GM12878 (cell line): ENCODE results near the gene SPTBN1. TPM values are rescaled to one million over a fixed set of nuclear protein-coding genes. Genes with fewer than 3 reads are reported as not detected.
A peak's percentile ranks its signal among the peaks of the same experiment; 100 is the strongest.

Experiments
- ATAC-seq: fragments of 200-7000 bp; cut with Tn5 transposase; 3 replicates; pipeline ENCODE4 v1.9.1; 2020; ENCODE audit warnings: mild to moderate bottlenecking, moderate library complexity
- BruUV-seq: library from RNA; stranded (reverse); fragments of 400-500 nt; replicated peaks from 2 replicates; lab custom pipeline; 2021; lab: Mats Ljungman, UMichigan
- CTCF ChIA-PET: fragments of 300-600 bp; sonication (Branson Sonifier 250); formaldehyde crosslinking; extraction: SDS; loops from one replicate; lab custom pipeline; 2021; ENCODE audit warnings: inconsistent platforms; lab: Yijun Ruan, JAX
- POLR2A ChIA-PET: fragments of 350-600 bp; formaldehyde crosslinking; extraction: SDS; loops from one replicate; lab custom pipeline; 2021; ENCODE audit warnings: inconsistent platforms; lab: Charles Lee
- RAD21 ChIA-PET: fragments of 300-600 bp; sonication (Branson Sonifier 250); formaldehyde crosslinking; loops from one replicate; lab custom pipeline; 2023; ENCODE audit warnings: antibody characterized with exemption; ENCODE audit not compliant: unreplicated experiment; lab: Charles Lee
- SMC1A ChIA-PET: fragments of 300-600 bp; sonication (Branson Sonifier 250); formaldehyde crosslinking; loops from one replicate; lab custom pipeline; 2023; ENCODE audit not compliant: unreplicated experiment, uncharacterized antibody; lab: Charles Lee
- DNase-seq: peaks from one replicate; pipeline ENCODE4 v3.0.0-alpha.2; 2011; ENCODE audit warnings: low read depth, low spot score
- FAIRE-seq: peaks from 3 replicates; lab custom pipeline; 2011; peaks lifted over from hg19 to GRCh38; lab: Jason Lieb, UNC
- H2AFZ ChIP-seq: 2 replicates; pipeline ENCODE4 v1.6.0; 2011; ENCODE audit warnings: low read depth, low read length, control low read depth; ENCODE audit not compliant: control insufficient read depth
- H3K27ac ChIP-seq: 2 replicates; pipeline ENCODE4 v1.5.1; 2011; ENCODE audit warnings: control low read depth; ENCODE audit not compliant: control insufficient read depth, insufficient read depth
- H3K27me3 ChIP-seq, 2 experiments: replicated peaks in 1 of 2; 2 replicates each; pipeline versions ENCODE4 v1.6.0 to v1.6.1; 2011; ENCODE audit warnings: low read length in 1 of 2; ENCODE audit not compliant: control insufficient read depth in 2 of 2, insufficient read depth in 2 of 2
- H3K36me3 ChIP-seq, 2 experiments: 2 replicates each; pipeline ENCODE4 v1.5.1; 2011; ENCODE audit warnings: low read length in 1 of 2; ENCODE audit not compliant: control insufficient read depth in 2 of 2, insufficient read depth in 2 of 2
- H3K4me1 ChIP-seq: 2 replicates; pipeline ENCODE4 v1.6.1; 2011; ENCODE audit warnings: mild to moderate bottlenecking, low read length, moderate library complexity, mixed read lengths; ENCODE audit not compliant: control insufficient read depth, insufficient read depth
- H3K4me2 ChIP-seq: 2 replicates; pipeline ENCODE4 v1.6.0; 2011; ENCODE audit warnings: control low read depth; ENCODE audit not compliant: control insufficient read depth, insufficient read depth
- H3K4me3 ChIP-seq: fragments of 200-600 bp; sonication (generic); 2 replicates; pipeline ENCODE4 v1.5.1; 2016
- H3K79me2 ChIP-seq: 2 replicates; pipeline ENCODE4 v1.6.0; 2011; ENCODE audit warnings: low read length; ENCODE audit not compliant: control insufficient read depth, insufficient read depth
- H3K9ac ChIP-seq: 2 replicates; pipeline ENCODE4 v1.8.0; 2011; ENCODE audit warnings: low read length, control low read depth, mixed read lengths; ENCODE audit not compliant: control insufficient read depth, insufficient read depth
- H3K9me3 ChIP-seq: replicated peaks from 3 replicates; pipeline ENCODE4 v1.5.1; 2011; ENCODE audit warnings: mild to moderate bottlenecking, low read length; ENCODE audit not compliant: control insufficient read depth, insufficient read depth
- H4K20me1 ChIP-seq: 2 replicates; pipeline ENCODE4 v1.6.0; 2011; ENCODE audit not compliant: control insufficient read depth, insufficient read depth
- CHD1 ChIP-seq: IDR thresholded peaks from 2 replicates; pipeline ENCODE4 v1.6.1; 2012; ENCODE audit warnings: low read depth, low read length, improper control_type of control experiment
- ETV6 ChIP-seq, 2 experiments: fragments of 450-650 bp in 1 of 2; IDR thresholded peaks in 1 of 2; conservative IDR thresholded peaks in 1 of 2; 2 replicates each; pipeline ENCODE4 v1.6.1; 2014; ENCODE audit warnings: antibody characterized with exemption in 1 of 2, borderline replicate concordance in 1 of 2, low read depth in 1 of 2, mild to moderate bottlenecking in 1 of 2, moderate library complexity in 1 of 2
- NFIC ChIP-seq: IDR thresholded peaks from 2 replicates; pipeline ENCODE4 v1.6.1; 2012; ENCODE audit warnings: low read depth, mild to moderate bottlenecking, inconsistent platforms, low read length, moderate library complexity
- NFYB ChIP-seq: IDR thresholded peaks from 2 replicates; pipeline ENCODE4 v1.6.1; 2011; ENCODE audit warnings: low read depth, mild to moderate bottlenecking, low read length, improper control_type of control experiment, moderate library complexity; ENCODE audit not compliant: insufficient read depth
- PAX5 ChIP-seq: IDR thresholded peaks from 2 replicates; pipeline ENCODE4 v1.6.1; 2011; ENCODE audit warnings: low read depth, low read length, borderline replicate concordance
- POU2F2 ChIP-seq: IDR thresholded peaks from 3 replicates; pipeline ENCODE4 v1.6.1; 2011; ENCODE audit warnings: low read depth, mild to moderate bottlenecking, low read length, borderline replicate concordance
- ZBTB40 ChIP-seq: fragments of 450-650 bp; IDR thresholded peaks from 2 replicates; pipeline ENCODE4 v1.6.1; 2016; ENCODE audit warnings: mild to moderate bottlenecking, moderate library complexity, borderline replicate concordance
- WGBS: methylation state at CpG from one replicate; pipeline ENCODE4 v1.1.6; 2016; ENCODE audit warnings: low lambda C conversion rate; ENCODE audit not compliant: insufficient replicate concordance, insufficient coverage; ENCODE audit errors: missing lambda C conversion rate; 5-methylcytosine and 5-hydroxymethylcytosine counted together
- in situ Hi-C: fragments of 300-500 bp; cut with MboI; formaldehyde crosslinking; loops from 9 replicates; pipeline ENCODE4 v1.14.3; 2018; ENCODE audit warnings: mixed read lengths
- intact Hi-C: fragments of 100-400 bp; cut with micrococcal nuclease; formaldehyde crosslinking; loops from one replicate; pipeline ENCODE4 v1.14.2; 2022; ENCODE audit not compliant: unreplicated experiment
- polyA plus RNA-seq, 11 experiments: library from polyadenylated mRNA; depleted of rRNA in 4 of 11; unstranded in 6 of 11; stranded (reverse) in 5 of 11; fragments of >200 nt; fragmentation: Nextera tagmentation in 4 of 11; fragmentation: Illumina TruSeq in 1 of 11; extraction: Ambion mirVana in 4 of 11; extraction: Trizol in 1 of 11; gene quantifications; 1 replicate in 1 of 11; 2 replicates in 10 of 11; pipeline versions ENCODE4 v1.2.1 to v1.2.3, GENCODE V29; 2011 to 2016; ENCODE audit warnings: inconsistent platforms in 2 of 11, missing spikeins in 2 of 11, low read depth in 1 of 11
- total RNA-seq, 4 experiments: library from RNA; depleted of rRNA in 3 of 4; stranded (reverse); fragments of >200 nt in 3 of 4; fragmentation: Illumina TruSeq in 1 of 4; extraction: Trizol in 1 of 4; gene quantifications; 2 replicates each; pipeline versions ENCODE4 v1.2.1 to v1.2.3, GENCODE V29; 2013 to 2021
- TF ChIP-seq, protein P1 (sequence below): IDR thresholded peaks from 2 replicates; pipeline ENCODE4 v1.6.1; 2012; ENCODE audit warnings: low read depth, low read length, improper control_type of control experiment
- TF ChIP-seq, protein P2 (sequence below): fragments of 450-650 bp; IDR thresholded peaks from 2 replicates; pipeline ENCODE4 v1.6.1; 2017; ENCODE audit warnings: mild to moderate bottlenecking

SPTBN1 gene
- total and polyA plus RNA-seq, 10 of the 15 experiments (the other 5 are each of a cell fraction or from before 2014, with no cell fraction given) = 20.6 to 154 (median 76.7) TPM

DNA sequence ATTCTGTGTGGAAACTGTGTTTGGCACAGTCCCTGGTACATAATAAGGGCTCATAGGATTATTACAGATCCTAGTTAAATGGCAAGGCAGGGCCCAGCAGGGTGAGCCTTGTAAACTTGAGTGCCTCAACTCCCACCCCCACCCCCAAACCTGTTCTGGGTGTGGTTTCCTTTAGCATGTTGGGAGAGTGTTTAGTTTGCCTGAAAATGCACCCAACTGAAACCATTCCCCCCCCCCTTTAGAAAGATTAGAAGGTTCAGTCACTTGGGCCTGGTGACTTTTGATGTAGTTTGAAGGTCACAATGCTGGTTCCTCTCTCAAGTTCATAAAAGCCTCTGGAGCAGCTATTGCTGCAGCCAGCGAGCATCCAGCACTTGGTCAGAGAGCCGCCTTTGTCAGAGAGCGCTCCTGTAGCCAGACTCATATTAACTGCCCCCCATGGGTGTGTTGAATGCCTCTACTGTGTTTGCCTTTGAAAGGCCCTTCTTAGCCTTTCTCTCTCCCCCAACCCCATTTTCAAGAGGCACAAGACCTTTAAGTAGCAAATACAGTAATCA, 113.7 kb downstream of the SPTBN1 start (continued):
- TF ChIP-seq NFIC = peak; percentile 31

GRCh38 chr2:54570321-54570855, 114.3 kb downstream of the SPTBN1 start:
- Histone ChIP-seq H3K4me3 (peak overlapping the region; percentile 49), H3K27me3 (no peaks in the 10 kb centered on the region), H3K27ac (peak overlapping the region; percentile 100), H3K9me3 (no peaks in the 10 kb centered on the region), H3K9ac (peak overlapping the region; percentile 80), H3K79me2 (peaks cover 99% of the 10 kb centered on the region), H2AFZ (no peak overlapping the region), H3K36me3 (peaks cover 0 to 2% of the 10 kb centered on the region in 2 experiments; a peak in 2 of 4 replicates), H3K4me2 (peak overlapping the region; percentile 97), H4K20me1 (no peaks in the 10 kb centered on the region), H3K4me1 (peaks cover 71% of the 10 kb centered on the region)
- FAIRE-seq (no peak), ATAC-seq (no peak), DNase-seq (no peak)
- ChIA-PET POLR2A (interaction anchor here (0.8 to 18.4 kb wide), 6 partner anchors 10 to 103 kb away, joined by 3 to 504 read pairs (median 8); no protein-coding TSS in a partner anchor), CTCF (interaction anchor here (1.4 to 8.4 kb wide), 6 partner anchors 9 to 109 kb away, joined by 4 to 79 read pairs (median 8); no protein-coding TSS in a partner anchor), SMC1A (interaction anchor here (0.9 to 21.8 kb wide), 12 partner anchors 5 to 134 kb away, joined by 3 to 569 read pairs (median 6); no protein-coding TSS in a partner anchor), RAD21 (interaction anchor here (0.9 to 10.5 kb wide), 11 partner anchors 10 to 103 kb away, joined by 3 to 195 read pairs (median 6); no protein-coding TSS in a partner anchor)
- intact Hi-C loops = loop anchor here (2.0 to 10.0 kb wide), 4 partner anchors 48 to 1044 kb away; partner anchors contain the start of gene PPP4R3B
- 13% methylated on average over 5 of the region's 5 CpGs for WGBS
- TSS peak; percentile 43 for BruUV-seq
- in situ Hi-C loops = no loop called here
- TF ChIP-seq, protein P1, sequence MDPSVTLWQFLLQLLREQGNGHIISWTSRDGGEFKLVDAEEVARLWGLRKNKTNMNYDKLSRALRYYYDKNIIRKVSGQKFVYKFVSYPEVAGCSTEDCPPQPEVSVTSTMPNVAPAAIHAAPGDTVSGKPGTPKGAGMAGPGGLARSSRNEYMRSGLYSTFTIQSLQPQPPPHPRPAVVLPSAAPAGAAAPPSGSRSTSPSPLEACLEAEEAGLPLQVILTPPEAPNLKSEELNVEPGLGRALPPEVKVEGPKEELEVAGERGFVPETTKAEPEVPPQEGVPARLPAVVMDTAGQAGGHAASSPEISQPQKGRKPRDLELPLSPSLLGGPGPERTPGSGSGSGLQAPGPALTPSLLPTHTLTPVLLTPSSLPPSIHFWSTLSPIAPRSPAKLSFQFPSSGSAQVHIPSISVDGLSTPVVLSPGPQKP = no peak
- TF ChIP-seq, protein P2, sequence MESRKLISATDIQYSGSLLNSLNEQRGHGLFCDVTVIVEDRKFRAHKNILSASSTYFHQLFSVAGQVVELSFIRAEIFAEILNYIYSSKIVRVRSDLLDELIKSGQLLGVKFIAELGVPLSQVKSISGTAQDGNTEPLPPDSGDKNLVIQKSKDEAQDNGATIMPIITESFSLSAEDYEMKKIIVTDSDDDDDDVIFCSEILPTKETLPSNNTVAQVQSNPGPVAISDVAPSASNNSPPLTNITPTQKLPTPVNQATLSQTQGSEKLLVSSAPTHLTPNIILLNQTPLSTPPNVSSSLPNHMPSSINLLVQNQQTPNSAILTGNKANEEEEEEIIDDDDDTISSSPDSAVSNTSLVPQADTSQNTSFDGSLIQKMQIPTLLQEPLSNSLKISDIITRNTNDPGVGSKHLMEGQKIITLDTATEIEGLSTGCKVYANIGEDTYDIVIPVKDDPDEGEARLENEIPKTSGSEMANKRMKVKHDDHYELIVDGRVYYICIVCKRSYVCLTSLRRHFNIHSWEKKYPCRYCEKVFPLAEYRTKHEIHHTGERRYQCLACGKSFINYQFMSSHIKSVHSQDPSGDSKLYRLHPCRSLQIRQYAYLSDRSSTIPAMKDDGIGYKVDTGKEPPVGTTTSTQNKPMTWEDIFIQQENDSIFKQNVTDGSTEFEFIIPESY = 0 out of 2 replicates have a peak, but pooled peaks have one; percentile 13
- TF ChIP-seq PAX5 (no peak), ETV6 (conservative IDR thresholded peaks at IDR 0.05 in 1 of 2, IDR thresholded peaks at IDR 0.05 in 1 of 2; ENCODE audit: borderline replicate concordance in 1 of 2, low read depth in 1 of 2) (no peak), CHD1 (0 out of 2 replicates have a peak, but pooled peaks have one; percentile 23), ZBTB40 (0 out of 2 replicates have a peak, but pooled peaks have one; percentile 2), NFYB (no peak), POU2F2 (peak; percentile 14; the same call in 1 of the 3 replicates)
